ENCODE measurements around the gene TDRD1.

TDRD1 gene

GRCh38 chr10:114266521-114266920, 87.4 kb downstream of the TDRD1 start:
- no peak for DNase-seq

- DNase-seq: no peak
Measured at GRCh38 chr10:114271075-114271778, 92.1 kb downstream of the TDRD1 start.

- no peak for DNase-seq
Measured at GRCh38 chr10:114271779-114272167, 92.6 kb downstream of the TDRD1 start.

- DNase-seq: no peak
Measured at GRCh38 chr10:114272696-114273095, 93.5 kb downstream of the TDRD1 start.

- no peak for DNase-seq
Measured at GRCh38 chr10:114273910-114274309, 94.8 kb downstream of the TDRD1 start.

- no peak for DNase-seq
Measured at GRCh38 chr10:114274616-114275453, 95.7 kb downstream of the TDRD1 start.

- no peak for DNase-seq
Measured at GRCh38 chr10:114276066-114276465, 96.9 kb downstream of the TDRD1 start.

- DNase-seq: no peak
Measured at GRCh38 chr10:114276671-114277070, 97.5 kb downstream of the TDRD1 start.

GRCh38 chr10:114278140-114278883, 99.2 kb downstream of the TDRD1 start:
- no peak for DNase-seq

- no peak for DNase-seq
Measured at GRCh38 chr10:114278884-114279191, 99.7 kb downstream of the TDRD1 start.

GRCh38 chr10:114279289-114279688, 100.1 kb downstream of the TDRD1 start:
- no peak for DNase-seq

- DNase-seq: no peak
Measured at GRCh38 chr10:114279901-114280644, 100.9 kb downstream of the TDRD1 start.

GRCh38 chr10:114281006-114281405, 101.9 kb downstream of the TDRD1 start:
- DNase-seq: no peak

- DNase-seq: no peak
Measured at GRCh38 chr10:114281461-114281860, 102.3 kb downstream of the TDRD1 start.
